Rectal smooth muscle tissue (tissue), 1 donor: ENCODE results near the gene MCC.

Source experiments
- H3K27ac ChIP-seq: one replicate; pipeline ENCODE4 v1.7.0; 2013; ENCODE audit warnings: low read depth, low read length, inconsistent platforms
- H3K27me3 ChIP-seq: one replicate; pipeline ENCODE4 v1.7.0; 2013; ENCODE audit warnings: low read length; ENCODE audit not compliant: control insufficient read depth, insufficient read depth
- H3K36me3 ChIP-seq: one replicate; pipeline ENCODE4 v1.7.0; 2013; ENCODE audit warnings: low read length; ENCODE audit not compliant: control insufficient read depth, insufficient read depth
- H3K4me1 ChIP-seq: one replicate; pipeline ENCODE4 v1.7.0; 2013; ENCODE audit warnings: low read length; ENCODE audit not compliant: control insufficient read depth, insufficient read depth
- H3K4me3 ChIP-seq: one replicate; pipeline ENCODE4 v1.7.0; 2013; ENCODE audit warnings: low read length
- H3K9ac ChIP-seq: one replicate; pipeline ENCODE4 v1.7.0; 2013; ENCODE audit warnings: low read length

Gene MCC

DNA sequence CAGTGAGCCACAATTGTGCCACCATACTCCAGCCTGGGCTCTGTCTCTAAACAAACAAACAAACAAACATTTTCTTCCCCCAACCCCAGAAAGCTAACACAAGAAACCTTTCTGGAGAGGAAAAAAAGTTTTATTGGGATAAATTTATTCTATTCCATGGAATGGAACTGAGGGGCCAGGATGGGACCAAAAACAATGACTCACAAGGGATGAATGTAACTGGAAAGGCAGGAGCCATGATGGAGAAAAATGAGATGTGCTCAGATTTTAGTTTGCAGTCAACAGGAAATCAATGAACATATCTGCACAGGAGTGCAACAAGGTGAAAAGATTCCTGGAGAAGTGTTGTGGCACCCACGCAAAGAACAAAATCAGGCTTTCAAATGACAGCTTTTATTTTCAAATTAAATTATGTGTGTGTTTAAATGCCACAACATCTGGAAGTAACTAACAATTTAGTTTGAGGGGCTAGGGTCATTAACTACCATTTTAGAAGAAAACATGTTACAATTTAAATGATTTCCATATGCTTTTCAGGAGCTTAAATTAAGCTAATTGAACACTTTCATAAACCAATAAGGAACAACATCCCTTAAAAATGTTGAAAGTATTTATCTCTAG lies 262.0 kb downstream of the MCC start:
- no peaks in the 10 kb centered on the region for H3K36me3 ChIP-seq
- no peak overlapping the region for H3K27ac ChIP-seq
- H3K4me1 ChIP-seq, result no peaks in the 10 kb centered on the region

GRCh38 chr5:113225259-113225658 lies 263.0 kb downstream of the MCC start:
- Histone ChIP-seq H3K4me3 (no peak overlapping the region), H3K27me3 (no peaks in the 10 kb centered on the region), H3K4me1 (no peaks in the 10 kb centered on the region), H3K27ac (no peak overlapping the region), H3K9ac (no peak overlapping the region), H3K36me3 (no peaks in the 10 kb centered on the region)

More for the DNA sequence above, 262.0 kb downstream of the MCC start:
- no peaks in the 10 kb centered on the region for H3K27me3 ChIP-seq
- no peak overlapping the region for H3K9ac ChIP-seq
- H3K4me3 ChIP-seq, result no peak overlapping the region

DNA sequence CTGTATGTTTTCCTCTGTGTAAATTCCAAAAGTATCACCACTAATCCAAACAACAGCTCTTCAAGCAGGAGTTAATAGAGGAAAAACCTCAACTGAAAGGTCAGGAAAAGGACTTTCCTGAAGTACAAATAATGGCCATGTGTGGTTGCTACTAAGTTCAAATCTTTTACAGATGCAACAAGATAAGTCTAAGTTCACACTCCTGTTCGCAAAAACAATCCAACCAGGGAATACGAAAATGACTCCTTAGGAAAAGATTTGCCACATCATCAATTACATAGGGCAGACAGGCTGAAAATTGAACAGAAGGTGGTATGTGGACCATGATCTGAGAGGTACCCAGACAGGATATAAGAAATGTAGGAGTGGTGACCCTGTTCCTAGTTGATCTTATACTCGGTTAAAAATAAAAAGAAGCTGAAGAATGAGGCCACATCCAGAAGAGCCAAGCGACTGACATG lies 263.6 kb downstream of the MCC start:
- H3K27ac ChIP-seq, result no peak overlapping the region
- no peak overlapping the region for H3K4me3 ChIP-seq
- H3K4me1 ChIP-seq, result no peaks in the 10 kb centered on the region

DNA sequence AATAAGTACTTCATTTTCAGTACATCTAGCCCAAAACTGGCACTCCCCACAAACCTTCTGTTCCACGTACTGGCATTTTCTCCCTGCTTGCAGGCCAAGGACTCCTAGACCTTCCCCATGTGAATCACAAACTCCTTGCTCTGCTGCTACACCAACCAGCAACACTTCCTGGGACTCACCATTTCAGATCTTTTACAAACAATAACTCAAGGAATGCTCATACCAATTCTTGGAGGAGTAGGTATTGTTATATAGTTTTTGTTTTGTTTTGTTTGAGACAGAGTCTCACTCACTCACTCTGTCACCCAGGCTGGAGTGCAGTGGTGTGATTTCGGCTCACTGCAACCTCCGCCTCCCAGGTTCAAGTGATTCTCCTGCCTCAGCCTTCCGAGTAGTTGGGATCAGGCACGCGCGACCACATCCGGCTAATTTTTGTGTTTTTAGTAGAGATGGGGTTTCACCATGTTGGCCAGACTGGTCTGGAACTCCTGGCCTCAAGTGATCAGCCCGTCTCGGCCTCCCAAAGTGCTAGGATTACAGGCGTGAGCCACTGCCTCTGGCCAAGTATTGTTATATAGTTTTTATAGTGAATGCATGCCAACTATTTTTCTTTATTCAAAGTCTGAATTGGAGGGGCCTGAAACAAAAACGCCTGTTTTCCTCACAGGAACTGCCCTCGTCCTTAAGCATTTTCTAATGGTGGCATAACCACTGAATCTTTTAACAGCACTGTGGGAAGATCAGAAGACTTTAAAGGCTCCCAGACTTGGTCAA lies 264.2 kb downstream of the MCC start:
- Histone ChIP-seq H3K4me1 (no peaks in the 10 kb centered on the region), H3K27ac (no peak overlapping the region), H3K27me3 (no peaks in the 10 kb centered on the region)

More for the DNA sequence above, 263.6 kb downstream of the MCC start:
- H3K27me3 ChIP-seq, result no peaks in the 10 kb centered on the region
- H3K36me3 ChIP-seq, result no peaks in the 10 kb centered on the region
- H3K9ac ChIP-seq, result no peak overlapping the region

GRCh38 chr5:113223315-113223714 lies 264.9 kb downstream of the MCC start:
- H3K27ac ChIP-seq, result no peak overlapping the region
- H3K36me3 ChIP-seq, result no peaks in the 10 kb centered on the region
- H3K9ac ChIP-seq, result no peak overlapping the region
- no peaks in the 10 kb centered on the region for H3K27me3 ChIP-seq
- H3K4me1 ChIP-seq, result no peaks in the 10 kb centered on the region
- H3K4me3 ChIP-seq, result no peak overlapping the region

More for the DNA sequence above, 264.2 kb downstream of the MCC start:
- H3K36me3 ChIP-seq, result no peaks in the 10 kb centered on the region
- no peak overlapping the region for H3K4me3 ChIP-seq
- H3K9ac ChIP-seq, result no peak overlapping the region

DNA sequence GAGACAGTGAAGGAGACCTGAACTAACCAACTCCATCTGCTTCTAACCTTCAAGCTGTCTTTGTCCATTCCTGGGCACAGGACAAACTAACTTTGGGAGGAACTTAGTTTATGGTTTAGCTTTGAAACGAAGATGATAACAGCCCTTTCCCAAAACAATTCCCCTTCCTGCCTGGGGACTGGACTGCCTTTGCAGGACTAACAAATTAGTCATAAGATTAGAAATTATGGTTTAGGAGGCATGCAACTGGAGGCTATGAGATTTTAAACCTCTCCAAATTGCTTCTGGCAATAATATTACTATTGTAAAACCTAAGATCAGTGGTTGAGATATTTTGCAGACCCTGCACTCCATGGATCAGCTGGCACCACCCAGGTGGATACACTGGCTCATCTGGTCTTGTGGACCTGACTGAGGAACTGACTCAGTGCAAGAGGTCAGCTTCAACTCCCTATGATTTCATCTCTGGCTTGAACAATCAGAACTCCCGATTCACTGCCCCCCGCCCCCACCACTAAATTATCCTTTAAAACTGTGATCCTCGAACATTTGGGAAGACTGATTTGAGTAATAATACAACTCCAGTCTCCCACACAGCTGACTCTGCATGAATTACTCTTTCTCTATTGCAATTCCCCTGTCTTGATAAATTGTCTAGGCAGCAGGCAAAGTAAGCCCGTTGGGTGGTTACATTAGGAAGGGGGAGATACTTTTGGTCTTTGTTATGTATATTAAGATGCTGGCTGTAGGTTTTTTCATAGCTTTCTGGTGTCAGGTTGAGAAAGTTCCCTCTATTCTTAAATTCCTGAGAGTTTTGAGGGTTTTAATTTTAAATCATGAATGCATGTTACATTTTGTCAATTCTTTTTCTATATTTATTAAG lies 266.7 kb downstream of the MCC start:
- Histone ChIP-seq H3K4me3 (no peak overlapping the region), H3K27me3 (no peaks in the 10 kb centered on the region), H3K36me3 (no peaks in the 10 kb centered on the region), H3K27ac (no peak overlapping the region), H3K9ac (no peak overlapping the region), H3K4me1 (no peaks in the 10 kb centered on the region)

DNA sequence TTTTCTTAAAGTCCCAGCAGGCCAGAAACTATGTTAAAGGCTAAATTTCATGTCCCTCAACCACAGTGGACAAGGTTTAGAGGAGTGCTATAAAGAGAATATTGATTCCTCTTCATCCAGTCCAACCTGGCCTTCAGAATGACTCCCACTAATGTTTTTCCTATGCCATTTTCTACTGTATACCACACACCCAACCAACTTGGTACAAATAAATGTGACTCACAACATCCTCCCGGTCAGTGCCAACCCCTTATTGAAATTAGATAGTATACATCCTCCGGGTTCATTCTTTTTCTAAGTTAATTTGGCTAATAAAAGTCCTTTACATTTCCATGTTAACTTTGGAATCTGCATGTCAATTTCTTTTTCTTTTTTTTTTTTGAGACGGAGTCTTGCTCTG lies 268.6 kb downstream of the MCC start:
- H3K27ac ChIP-seq, result no peak overlapping the region
- H3K4me1 ChIP-seq, result no peaks in the 10 kb centered on the region

GRCh38 chr5:113218906-113219517 lies 269.2 kb downstream of the MCC start:
- no peak overlapping the region for H3K9ac ChIP-seq
- no peaks in the 10 kb centered on the region for H3K27me3 ChIP-seq
- no peak overlapping the region for H3K4me3 ChIP-seq
- no peak overlapping the region for H3K27ac ChIP-seq
- H3K4me1 ChIP-seq, result no peaks in the 10 kb centered on the region
- H3K36me3 ChIP-seq, result no peaks in the 10 kb centered on the region

More for the DNA sequence above, 268.6 kb downstream of the MCC start:
- Histone ChIP-seq H3K36me3 (no peaks in the 10 kb centered on the region), H3K4me3 (no peak overlapping the region), H3K9ac (no peak overlapping the region), H3K27me3 (no peaks in the 10 kb centered on the region)

GRCh38 chr5:113218200-113218599 lies 270.1 kb downstream of the MCC start:
- H3K27ac ChIP-seq, result no peak overlapping the region
- no peaks in the 10 kb centered on the region for H3K4me1 ChIP-seq
- H3K27me3 ChIP-seq, result no peaks in the 10 kb centered on the region
- no peak overlapping the region for H3K9ac ChIP-seq
- no peak overlapping the region for H3K4me3 ChIP-seq
- no peaks in the 10 kb centered on the region for H3K36me3 ChIP-seq

- no peaks in the 10 kb centered on the region for H3K27me3 ChIP-seq
- H3K9ac ChIP-seq, result no peak overlapping the region
- no peaks in the 10 kb centered on the region for H3K36me3 ChIP-seq
- H3K4me1 ChIP-seq, result no peaks in the 10 kb centered on the region
- no peak overlapping the region for H3K27ac ChIP-seq
- H3K4me3 ChIP-seq, result no peak overlapping the region
Measured at GRCh38 chr5:113217619-113218184, 270.6 kb downstream of the MCC start.

DNA sequence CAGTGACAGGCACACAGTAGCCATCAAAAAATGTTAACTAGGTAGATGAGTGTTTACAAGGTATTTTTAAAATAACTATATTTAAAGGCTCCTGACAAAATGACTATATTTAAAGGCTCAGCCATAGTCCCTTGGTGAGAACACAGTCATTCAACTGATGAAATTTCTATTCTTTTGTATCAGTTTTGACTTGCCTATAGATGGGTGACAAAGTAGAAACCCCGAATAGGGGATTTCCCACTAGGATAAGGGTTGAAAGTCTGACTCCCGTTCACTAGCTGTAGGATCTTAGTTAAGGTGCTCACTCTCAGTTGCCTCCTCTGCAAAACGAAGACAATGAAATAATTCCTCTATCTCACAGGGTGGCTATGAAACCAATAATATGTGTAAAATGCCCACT lies 271.7 kb downstream of the MCC start:
- H3K4me3 ChIP-seq, result no peak overlapping the region
- H3K36me3 ChIP-seq, result no peaks in the 10 kb centered on the region
- no peak overlapping the region for H3K27ac ChIP-seq
- no peaks in the 10 kb centered on the region for H3K4me1 ChIP-seq
- no peak overlapping the region for H3K9ac ChIP-seq
- H3K27me3 ChIP-seq, result no peaks in the 10 kb centered on the region
